ENCODE measurements around the gene PLOD3. TPM values are rescaled to one million over a fixed set of nuclear protein-coding genes. Genes with fewer than 3 reads are reported as not detected.

The PLOD3 gene
- total and polyA plus RNA-seq, 9 of the 15 experiments (the other 6 are each of a cell fraction or from before 2014, with no cell fraction given): 2.8 to 101 (median 30.9) TPM

DNA sequence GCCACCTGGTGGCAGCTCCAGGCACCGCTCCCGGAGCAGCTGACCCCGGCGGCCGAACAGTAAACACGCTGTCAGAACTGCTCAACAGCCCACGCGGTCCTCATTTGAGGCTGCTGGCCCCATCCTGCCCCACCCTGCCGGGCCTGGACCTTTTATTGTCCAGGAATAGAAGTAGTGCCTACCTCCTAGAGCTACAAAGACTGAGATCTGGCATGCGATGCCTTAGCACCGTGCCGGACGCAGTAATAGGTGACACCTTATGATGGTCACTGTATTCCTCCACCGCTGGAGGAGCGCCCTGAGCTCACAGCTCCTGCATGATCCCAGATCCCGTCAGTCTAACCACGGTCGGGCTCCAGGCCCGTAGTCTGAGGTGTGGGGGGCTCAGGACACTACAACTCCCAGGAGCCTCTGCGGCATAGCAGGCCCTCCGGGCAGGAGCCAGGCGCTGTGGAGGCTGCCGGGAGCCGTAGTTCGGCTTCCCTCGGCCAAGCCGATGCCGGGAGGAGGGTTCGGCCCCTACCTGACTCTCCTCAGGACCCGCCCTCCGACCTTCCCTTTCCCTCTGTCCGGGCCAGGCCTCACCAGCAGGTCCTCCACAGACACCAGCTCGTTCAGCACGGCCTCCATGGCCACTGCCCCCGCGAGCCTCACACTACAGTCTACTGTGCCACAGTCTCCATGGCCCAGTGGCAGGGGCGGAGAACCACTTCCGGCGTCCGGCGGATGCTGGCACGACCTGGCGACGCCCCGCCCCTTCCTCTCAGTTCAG is 27.2 kb upstream of the PLOD3 start, which contains the start of gene FIS1 (continued):
- no peak for TF ChIP-seq ZNF217 (CRISPR knock-in tag; IDR thresholded peaks at IDR 0.05)
- TF ChIP-seq E2F3 (CRISPR knock-in tag; IDR thresholded peaks at IDR 0.05): no peak
- no peak for TF ChIP-seq MTA2 (IDR thresholded peaks at IDR 0.05; ENCODE audit: low read depth)
- TF ChIP-seq PHF20 (IDR thresholded peaks at IDR 0.05; ENCODE audit: partially characterized antibody): peak; percentile 81
- no peak for TF ChIP-seq GATAD2B (IDR thresholded peaks at IDR 0.05; ENCODE audit: borderline replicate concordance)
- TF ChIP-seq ZNF551 (CRISPR knock-in tag; IDR thresholded peaks at IDR 0.05): no peak
- 0 out of 4 replicates have a peak, but pooled peaks of 1 of the 2 experiments have one; percentile 81 for TF ChIP-seq UBTF (IDR thresholded peaks at IDR 0.05; ENCODE audit: borderline replicate concordance in 1 of 2, low read depth in 2 of 2, low read length in 2 of 2)
- no peak for TF ChIP-seq FUS (optimal IDR thresholded peaks at IDR 0.05; ENCODE audit: low read depth, low read length)
- peak; percentile 92; the same call in 1 of the 2 replicates for TF ChIP-seq DNMT1 (IDR thresholded peaks at IDR 0.05)
- TF ChIP-seq, protein P1, sequence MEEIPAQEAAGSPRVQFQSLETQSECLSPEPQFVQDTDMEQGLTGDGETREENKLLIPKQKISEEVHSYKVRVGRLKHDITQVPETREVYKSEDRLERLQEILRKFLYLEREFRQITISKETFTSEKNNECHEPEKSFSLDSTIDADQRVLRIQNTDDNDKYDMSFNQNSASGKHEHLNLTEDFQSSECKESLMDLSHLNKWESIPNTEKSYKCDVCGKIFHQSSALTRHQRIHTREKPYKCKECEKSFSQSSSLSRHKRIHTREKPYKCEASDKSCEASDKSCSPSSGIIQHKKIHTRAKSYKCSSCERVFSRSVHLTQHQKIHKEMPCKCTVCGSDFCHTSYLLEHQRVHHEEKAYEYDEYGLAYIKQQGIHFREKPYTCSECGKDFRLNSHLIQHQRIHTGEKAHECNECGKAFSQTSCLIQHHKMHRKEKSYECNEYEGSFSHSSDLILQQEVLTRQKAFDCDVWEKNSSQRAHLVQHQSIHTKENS (CRISPR knock-in tag; IDR thresholded peaks at IDR 0.05): no peak
- TF ChIP-seq, protein P2, sequence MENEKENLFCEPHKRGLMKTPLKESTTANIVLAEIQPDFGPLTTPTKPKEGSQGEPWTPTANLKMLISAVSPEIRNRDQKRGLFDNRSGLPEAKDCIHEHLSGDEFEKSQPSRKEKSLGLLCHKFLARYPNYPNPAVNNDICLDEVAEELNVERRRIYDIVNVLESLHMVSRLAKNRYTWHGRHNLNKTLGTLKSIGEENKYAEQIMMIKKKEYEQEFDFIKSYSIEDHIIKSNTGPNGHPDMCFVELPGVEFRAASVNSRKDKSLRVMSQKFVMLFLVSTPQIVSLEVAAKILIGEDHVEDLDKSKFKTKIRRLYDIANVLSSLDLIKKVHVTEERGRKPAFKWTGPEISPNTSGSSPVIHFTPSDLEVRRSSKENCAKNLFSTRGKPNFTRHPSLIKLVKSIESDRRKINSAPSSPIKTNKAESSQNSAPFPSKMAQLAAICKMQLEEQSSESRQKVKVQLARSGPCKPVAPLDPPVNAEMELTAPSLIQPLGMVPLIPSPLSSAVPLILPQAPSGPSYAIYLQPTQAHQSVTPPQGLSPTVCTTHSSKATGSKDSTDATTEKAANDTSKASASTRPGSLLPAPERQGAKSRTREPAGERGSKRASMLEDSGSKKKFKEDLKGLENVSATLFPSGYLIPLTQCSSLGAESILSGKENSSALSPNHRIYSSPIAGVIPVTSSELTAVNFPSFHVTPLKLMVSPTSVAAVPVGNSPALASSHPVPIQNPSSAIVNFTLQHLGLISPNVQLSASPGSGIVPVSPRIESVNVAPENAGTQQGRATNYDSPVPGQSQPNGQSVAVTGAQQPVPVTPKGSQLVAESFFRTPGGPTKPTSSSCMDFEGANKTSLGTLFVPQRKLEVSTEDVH (IDR thresholded peaks at IDR 0.05; ENCODE audit: low read depth, partially characterized antibody): peak; percentile 88
- TF ChIP-seq TGIF2 (CRISPR knock-in tag; IDR thresholded peaks at IDR 0.05): peak; percentile 39; the same call in 1 of the 2 replicates
- peak; percentile 79 for TF ChIP-seq FIP1L1 (IDR thresholded peaks at IDR 0.05; ENCODE audit: low read depth, low read length, poor library complexity, severe bottlenecking)
- no peak for TF ChIP-seq CBX8 (IDR thresholded peaks at IDR 0.05; ENCODE audit: borderline replicate concordance, extremely low read depth, low read depth, low read length, poor library complexity, severe bottlenecking)
- peak; percentile 57 for TF ChIP-seq MYNN (IDR thresholded peaks at IDR 0.05)
- no peak for TF ChIP-seq MYNN (CRISPR knock-in tag; IDR thresholded peaks at IDR 0.05)
- no peak; the same call in 1 of the 2 replicates for TF ChIP-seq ZNF134 (CRISPR knock-in tag; conservative IDR thresholded peaks at IDR 0.05)
- peak; percentile 82 for TF ChIP-seq HMGN3 (IDR thresholded peaks at IDR 0.05; ENCODE audit: borderline replicate concordance, extremely low read depth, insufficient read length, low read depth, low read length)
- peak; percentile 41; the same call in 1 of the 2 replicates for TF ChIP-seq ZNF263 (CRISPR knock-in tag; IDR thresholded peaks at IDR 0.05; ENCODE audit: borderline replicate concordance)

Measured in K562 (cell line).